BE2C (cell line): ENCODE results near the gene UVSSA. TPM values are rescaled to one million over a fixed set of nuclear protein-coding genes. Genes with fewer than 3 reads are reported as not detected.

Experiments used
- DNase-seq: peaks from one replicate; pipeline ENCODE4 v3.0.0-alpha.2; 2020
- H3K27me3 ChIP-seq: fragments of 250-450 bp; sonication (Bioruptor Pico); 2 replicates; pipeline ENCODE4 v1.5.1; 2020; ENCODE audit warnings: mild to moderate bottlenecking
- H3K36me3 ChIP-seq: fragments of 250-450 bp; sonication (Bioruptor Pico); 2 replicates; pipeline ENCODE4 v1.5.1; 2020; ENCODE audit warnings: mild to moderate bottlenecking
- H3K4me1 ChIP-seq: fragments of 250-450 bp; sonication (Bioruptor Pico); 2 replicates; pipeline ENCODE4 v1.5.1; 2020
- H3K4me3 ChIP-seq: 2 replicates; pipeline ENCODE4 v1.5.1; 2011; ENCODE audit warnings: low read depth, low read length
- H3K9me3 ChIP-seq: fragments of 250-450 bp; sonication (Bioruptor Pico); 2 replicates; pipeline ENCODE4 v1.5.1; 2020
- polyA plus RNA-seq: library from polyadenylated mRNA; unstranded; fragments of >200 nt; gene quantifications from one replicate; pipeline ENCODE4 v1.2.1, GENCODE V29; 2012; ENCODE audit warnings: low read depth, missing spikeins; ENCODE audit not compliant: insufficient read length, insufficient read depth
- TF ChIP-seq, protein P1 (sequence below): IDR thresholded peaks from 2 replicates; pipeline ENCODE4 v1.5.1; 2012; ENCODE audit warnings: mild to moderate bottlenecking, low read depth, low read length

UVSSA gene, protein sequence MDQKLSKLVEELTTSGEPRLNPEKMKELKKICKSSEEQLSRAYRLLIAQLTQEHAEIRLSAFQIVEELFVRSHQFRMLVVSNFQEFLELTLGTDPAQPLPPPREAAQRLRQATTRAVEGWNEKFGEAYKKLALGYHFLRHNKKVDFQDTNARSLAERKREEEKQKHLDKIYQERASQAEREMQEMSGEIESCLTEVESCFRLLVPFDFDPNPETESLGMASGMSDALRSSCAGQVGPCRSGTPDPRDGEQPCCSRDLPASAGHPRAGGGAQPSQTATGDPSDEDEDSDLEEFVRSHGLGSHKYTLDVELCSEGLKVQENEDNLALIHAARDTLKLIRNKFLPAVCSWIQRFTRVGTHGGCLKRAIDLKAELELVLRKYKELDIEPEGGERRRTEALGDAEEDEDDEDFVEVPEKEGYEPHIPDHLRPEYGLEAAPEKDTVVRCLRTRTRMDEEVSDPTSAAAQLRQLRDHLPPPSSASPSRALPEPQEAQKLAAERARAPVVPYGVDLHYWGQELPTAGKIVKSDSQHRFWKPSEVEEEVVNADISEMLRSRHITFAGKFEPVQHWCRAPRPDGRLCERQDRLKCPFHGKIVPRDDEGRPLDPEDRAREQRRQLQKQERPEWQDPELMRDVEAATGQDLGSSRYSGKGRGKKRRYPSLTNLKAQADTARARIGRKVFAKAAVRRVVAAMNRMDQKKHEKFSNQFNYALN
- 32.7 TPM for polyA plus RNA-seq

DNA sequence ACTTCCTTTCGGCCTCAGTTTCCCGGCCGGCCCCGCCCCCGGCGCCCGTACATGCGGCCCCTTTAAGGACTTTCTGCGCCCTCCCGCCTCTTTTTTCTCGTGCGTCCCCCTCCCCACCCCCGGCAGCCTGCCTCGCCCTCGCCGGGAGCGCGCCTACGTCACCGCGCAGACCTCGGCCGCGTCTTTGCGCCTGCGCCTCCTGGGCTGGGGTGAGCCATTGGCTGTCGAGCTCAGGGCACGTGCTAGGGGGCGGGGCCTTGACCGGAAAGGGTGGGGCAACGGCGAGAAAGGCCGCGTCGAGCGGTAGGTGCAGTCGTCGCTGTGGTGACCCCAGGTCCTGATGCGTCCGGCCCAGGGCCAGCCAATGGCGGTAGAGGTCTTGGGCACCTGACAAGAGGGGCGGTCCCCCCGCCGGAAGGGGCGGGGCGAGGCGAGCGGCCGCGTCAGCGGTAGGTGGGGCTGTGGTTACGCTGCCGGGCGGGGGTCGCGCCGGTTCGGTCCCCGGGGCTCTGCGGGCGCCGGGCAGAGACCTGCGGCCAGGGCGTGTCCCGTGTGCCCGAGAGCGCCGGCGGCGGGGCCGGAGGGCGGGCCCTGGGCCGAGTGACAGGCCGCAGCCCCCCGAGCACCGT lies at the start of gene UVSSA:
Gene UVSSA (plus strand): TSS at position 428 of the 629 bp plus-strand sequence. CDS start 884 bp downstream, outside the sequence.
- Histone ChIP-seq H3K9me3 (no peaks in the 10 kb centered on the region), H3K36me3 (no peaks in the 10 kb centered on the region), H3K27me3 (no peaks in the 10 kb centered on the region), H3K4me1 (no peaks in the 10 kb centered on the region), H3K4me3 (peak within 1 kb of the TSS; percentile 79)
- peak; percentile 100 for DNase-seq
- TF ChIP-seq, protein P1, sequence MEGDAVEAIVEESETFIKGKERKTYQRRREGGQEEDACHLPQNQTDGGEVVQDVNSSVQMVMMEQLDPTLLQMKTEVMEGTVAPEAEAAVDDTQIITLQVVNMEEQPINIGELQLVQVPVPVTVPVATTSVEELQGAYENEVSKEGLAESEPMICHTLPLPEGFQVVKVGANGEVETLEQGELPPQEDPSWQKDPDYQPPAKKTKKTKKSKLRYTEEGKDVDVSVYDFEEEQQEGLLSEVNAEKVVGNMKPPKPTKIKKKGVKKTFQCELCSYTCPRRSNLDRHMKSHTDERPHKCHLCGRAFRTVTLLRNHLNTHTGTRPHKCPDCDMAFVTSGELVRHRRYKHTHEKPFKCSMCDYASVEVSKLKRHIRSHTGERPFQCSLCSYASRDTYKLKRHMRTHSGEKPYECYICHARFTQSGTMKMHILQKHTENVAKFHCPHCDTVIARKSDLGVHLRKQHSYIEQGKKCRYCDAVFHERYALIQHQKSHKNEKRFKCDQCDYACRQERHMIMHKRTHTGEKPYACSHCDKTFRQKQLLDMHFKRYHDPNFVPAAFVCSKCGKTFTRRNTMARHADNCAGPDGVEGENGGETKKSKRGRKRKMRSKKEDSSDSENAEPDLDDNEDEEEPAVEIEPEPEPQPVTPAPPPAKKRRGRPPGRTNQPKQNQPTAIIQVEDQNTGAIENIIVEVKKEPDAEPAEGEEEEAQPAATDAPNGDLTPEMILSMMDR, result no peak

- DNase-seq, result no peak
- TF ChIP-seq, protein P1, result no peak
- Histone ChIP-seq H3K27me3 (no peaks in the 10 kb centered on the region), H3K4me3 (no peak overlapping the region), H3K4me1 (no peaks in the 10 kb centered on the region), H3K36me3 (peaks cover 31% of the 10 kb centered on the region), H3K9me3 (no peaks in the 10 kb centered on the region)
These were observed 49.3 kb upstream of the UVSSA start for GRCh38 chr4:1297456-1298325.

GRCh38 chr4:1298461-1298860 lies 48.5 kb upstream of the UVSSA start:
- TF ChIP-seq, protein P1, result no peak
- H3K4me1 ChIP-seq, result no peaks in the 10 kb centered on the region
- DNase-seq, result no peak
- H3K27me3 ChIP-seq, result no peaks in the 10 kb centered on the region
- H3K9me3 ChIP-seq, result no peaks in the 10 kb centered on the region
- no peak overlapping the region for H3K4me3 ChIP-seq
- peaks cover 31% of the 10 kb centered on the region for H3K36me3 ChIP-seq

DNA sequence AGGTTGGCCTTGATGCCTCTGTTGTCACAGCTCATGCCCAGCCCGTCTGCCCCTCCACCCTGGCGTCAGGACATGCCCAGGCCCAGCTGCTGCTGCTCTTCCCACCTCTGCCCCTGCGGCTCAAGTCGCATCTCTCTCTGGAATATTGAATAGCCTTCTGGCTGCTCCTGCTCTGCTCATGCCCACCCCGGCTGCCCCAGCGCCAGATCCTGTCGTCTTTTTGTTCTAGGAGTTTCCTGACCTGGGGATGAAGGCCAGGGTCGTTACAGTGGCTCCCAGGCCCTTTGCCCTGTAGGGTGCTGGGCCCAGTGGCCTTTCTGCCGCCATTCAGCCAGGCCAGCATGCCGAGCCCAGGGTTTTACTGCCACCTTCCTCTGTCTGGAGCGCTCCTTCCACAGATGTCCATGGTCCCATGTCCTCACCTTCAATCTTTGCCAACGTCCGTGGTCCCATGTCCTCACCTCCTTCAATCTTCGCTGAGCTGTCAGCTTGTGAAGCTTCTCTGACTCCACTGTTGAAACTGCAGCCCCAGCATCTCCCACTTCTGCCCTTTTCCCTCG lies 47.6 kb upstream of the UVSSA start:
- no peaks in the 10 kb centered on the region for H3K9me3 ChIP-seq
- no peak overlapping the region for H3K4me3 ChIP-seq
- H3K4me1 ChIP-seq, result no peaks in the 10 kb centered on the region
- no peaks in the 10 kb centered on the region for H3K27me3 ChIP-seq
- TF ChIP-seq, protein P1, result no peak
- DNase-seq, result no peak
- peaks cover 31% of the 10 kb centered on the region for H3K36me3 ChIP-seq
